H1 (cell line): ENCODE results near the gene EHBP1. TPM values are rescaled to one million over a fixed set of nuclear protein-coding genes. Genes with fewer than 3 reads are reported as not detected.

Experiments
- CTCF ChIA-PET: fragments of 300-600 bp; sonication (Branson Sonifier 250); formaldehyde crosslinking; loops from one replicate; lab custom pipeline; 2021; ENCODE audit not compliant: partially characterized antibody; lab: Charles Lee
- POLR2A ChIA-PET: fragments of 300-600 bp; sonication (Branson Sonifier 250); formaldehyde crosslinking; loops from one replicate; lab custom pipeline; 2021; ENCODE audit warnings: inconsistent platforms; ENCODE audit not compliant: partially characterized antibody; lab: Charles Lee
- DNase-seq, 2 experiments: peaks; one replicate each; pipeline versions ENCODE4 v3.0.0 to v3.0.0-alpha.2; 2010 to 2022; ENCODE audit warnings: low spot score in 2 of 2, low read depth in 1 of 2, mixed read lengths in 1 of 2
- FAIRE-seq: peaks from 2 replicates; lab custom pipeline; 2011; peaks lifted over from hg19 to GRCh38; lab: Jason Lieb, UNC
- H2AFZ ChIP-seq: 2 replicates; pipeline ENCODE4 v1.8.1; 2012; ENCODE audit warnings: low read length, inconsistent platforms
- H2AK5ac ChIP-seq: 2 replicates; pipeline ENCODE4 v1.6.1; 2013; ENCODE audit warnings: low read depth, low read length
- H2BK120ac ChIP-seq: replicated peaks from 2 replicates; pipeline ENCODE3; 2013; ENCODE audit warnings: low read depth, low read length, inconsistent platforms
- H2BK12ac ChIP-seq: 2 replicates; pipeline ENCODE4 v1.6.1; 2013; ENCODE audit warnings: low read depth, low read length
- H2BK15ac ChIP-seq: 2 replicates; pipeline ENCODE4 v1.6.1; 2013; ENCODE audit warnings: low read length
- H2BK20ac ChIP-seq: 2 replicates; pipeline ENCODE4 v1.6.1; 2013; ENCODE audit warnings: low read length
- H2BK5ac ChIP-seq: 2 replicates; pipeline ENCODE4 v1.6.1; 2013; ENCODE audit warnings: low read depth, low read length
- H3K14ac ChIP-seq: 2 replicates; pipeline ENCODE4 v1.6.1; 2013; ENCODE audit warnings: inconsistent platforms; ENCODE audit not compliant: insufficient read length
- H3K18ac ChIP-seq: 2 replicates; pipeline ENCODE4 v1.6.1; 2013; ENCODE audit warnings: low read length; ENCODE audit errors: extremely low read depth
- H3K23ac ChIP-seq: 2 replicates; pipeline ENCODE4 v1.6.1; 2013; ENCODE audit warnings: inconsistent platforms; ENCODE audit not compliant: insufficient read length
- H3K23me2 ChIP-seq: 2 replicates; pipeline ENCODE4 v1.6.1; 2013; ENCODE audit warnings: low read depth, low read length
- H3K27ac ChIP-seq: 2 replicates; pipeline ENCODE4 v1.6.1; 2011; ENCODE audit warnings: low read depth, low read length, inconsistent platforms
- H3K27me3 ChIP-seq, 4 experiments: replicated peaks in 1 of 4; 1 replicate in 1 of 4; 2 replicates in 3 of 4; pipeline versions ENCODE4 v1.6.1 to v1.8.1; 2011 to 2013; ENCODE audit warnings: low read length in 3 of 4, mild to moderate bottlenecking in 3 of 4, inconsistent platforms in 2 of 4, mixed read lengths in 2 of 4, moderate library complexity in 1 of 4; ENCODE audit not compliant: control insufficient read depth in 3 of 4, insufficient read depth in 3 of 4; ENCODE audit errors: extremely low read depth in 1 of 4
- H3K36me3 ChIP-seq, 4 experiments: 2 replicates each; pipeline versions ENCODE4 v1.6.1 to v1.8.1; 2011 to 2013; ENCODE audit warnings: mild to moderate bottlenecking in 4 of 4, low read length in 3 of 4, moderate library complexity in 2 of 4, control low read depth in 1 of 4, inconsistent platforms in 1 of 4; ENCODE audit not compliant: insufficient read depth in 4 of 4, control insufficient read depth in 2 of 4
- H3K4ac ChIP-seq: replicated peaks from 2 replicates; pipeline ENCODE3; 2013; ENCODE audit warnings: low read length, low read depth, mixed read lengths, inconsistent platforms; ENCODE audit not compliant: insufficient read length
- H3K4me1 ChIP-seq, 4 experiments: replicated peaks in 1 of 4; 1 replicate in 1 of 4; 2 replicates in 3 of 4; pipeline versions ENCODE4 v1.6.1 to v1.8.1; 2011 to 2013; ENCODE audit warnings: low read length in 3 of 4, inconsistent platforms in 2 of 4, mixed read lengths in 1 of 4; ENCODE audit not compliant: insufficient read depth in 4 of 4, control insufficient read depth in 3 of 4
- H3K4me2 ChIP-seq, 2 experiments: 2 replicates each; pipeline versions ENCODE4 v1.6.1 to v1.8.1; 2011 to 2013; ENCODE audit warnings: low read depth in 2 of 2, low read length in 2 of 2, control low read depth in 1 of 2, inconsistent platforms in 1 of 2, mild to moderate bottlenecking in 1 of 2; ENCODE audit not compliant: insufficient read depth in 1 of 2
- H3K4me3 ChIP-seq, 4 experiments: fragments of 200-600, 300-600 bp in 1 of 4; sonication (generic), shearing (Covaris generic), sonication (Bioruptor Twin) in 1 of 4; 2 replicates each; pipeline versions ENCODE4 v1.5.1 to v1.8.1; 2011 to 2016; ENCODE audit warnings: low read length in 4 of 4, low read depth in 3 of 4, control low read depth in 2 of 4, inconsistent platforms in 2 of 4, mild to moderate bottlenecking in 2 of 4, mixed read lengths in 1 of 4, moderate library complexity in 1 of 4; ENCODE audit not compliant: insufficient read depth in 2 of 4; ENCODE audit errors: extremely low read depth in 1 of 4
- H3K56ac ChIP-seq: replicated peaks from 2 replicates; pipeline ENCODE3; 2013; ENCODE audit warnings: low read depth, mild to moderate bottlenecking, mixed read lengths, low read length, inconsistent platforms; ENCODE audit not compliant: insufficient read length
- H3K79me1 ChIP-seq: 2 replicates; pipeline ENCODE4 v1.6.1; 2013; ENCODE audit warnings: low read depth, low read length, control low read depth
- H3K79me2 ChIP-seq, 2 experiments: 2 replicates each; pipeline versions ENCODE4 v1.6.1 to v1.8.1; 2012 to 2013; ENCODE audit warnings: low read length in 2 of 2, mild to moderate bottlenecking in 2 of 2, inconsistent platforms in 1 of 2; ENCODE audit not compliant: insufficient read depth in 2 of 2, control insufficient read depth in 1 of 2
- H3K9ac ChIP-seq, 4 experiments: replicated peaks in 1 of 4; 1 replicate in 1 of 4; 2 replicates in 3 of 4; pipeline versions ENCODE4 v1.6.1 to v1.8.1; 2011 to 2013; ENCODE audit warnings: low read depth in 3 of 4, low read length in 3 of 4, control low read depth in 2 of 4, mild to moderate bottlenecking in 2 of 4, moderate library complexity in 2 of 4, inconsistent platforms in 1 of 4; ENCODE audit errors: extremely low read depth in 1 of 4
- H3K9me3 ChIP-seq, 2 experiments: 2 replicates each; pipeline versions ENCODE4 v1.6.1 to v1.8.1; 2012 to 2013; ENCODE audit warnings: mild to moderate bottlenecking in 2 of 2, moderate library complexity in 2 of 2, control low read depth in 1 of 2, inconsistent platforms in 1 of 2, low read depth in 1 of 2, low read length in 1 of 2, mixed read lengths in 1 of 2; ENCODE audit not compliant: insufficient read depth in 2 of 2
- H4K20me1 ChIP-seq, 2 experiments: replicated peaks in 1 of 2; 2 replicates each; pipeline versions ENCODE3 to v1.8.1; 2011 to 2013; ENCODE audit warnings: inconsistent platforms in 2 of 2, low read length in 2 of 2, mild to moderate bottlenecking in 1 of 2; ENCODE audit not compliant: insufficient read depth in 2 of 2, control insufficient read depth in 1 of 2
- H4K5ac ChIP-seq: 2 replicates; pipeline ENCODE4 v1.6.1; 2013; ENCODE audit warnings: low read length, low read depth, mixed read lengths, inconsistent platforms; ENCODE audit not compliant: insufficient read length
- H4K8ac ChIP-seq: 2 replicates; pipeline ENCODE4 v1.8.0; 2013; ENCODE audit warnings: mild to moderate bottlenecking, moderate library complexity, low read length, inconsistent platforms; ENCODE audit not compliant: insufficient read depth; ENCODE audit errors: extremely low read depth
- H4K91ac ChIP-seq: replicated peaks from 2 replicates; pipeline ENCODE3; 2013; ENCODE audit warnings: low read length, mixed read lengths, inconsistent platforms; ENCODE audit not compliant: insufficient read length
- ATF3 ChIP-seq: IDR thresholded peaks from 2 replicates; pipeline ENCODE4 v1.6.1; 2011; ENCODE audit warnings: low read depth, mild to moderate bottlenecking, low read length; ENCODE audit not compliant: insufficient read depth
- BCL11A ChIP-seq, 2 experiments: IDR thresholded peaks; one replicate each; pipeline ENCODE4 v1.6.1; 2011; ENCODE audit warnings: low read depth in 2 of 2, low read length in 2 of 2, mild to moderate bottlenecking in 2 of 2
- CHD1 ChIP-seq: IDR thresholded peaks from 2 replicates; pipeline ENCODE4 v1.6.1; 2012; ENCODE audit warnings: low read depth, low read length, improper control_type of control experiment
- E2F6 ChIP-seq: IDR thresholded peaks from 2 replicates; pipeline ENCODE4 v1.6.1; 2012; ENCODE audit warnings: inconsistent platforms
- POLR2A ChIP-seq, 2 experiments: IDR thresholded peaks; 1 replicate in 1 of 2; 2 replicates in 1 of 2; pipeline ENCODE4 v1.6.1; 2011; ENCODE audit warnings: low read depth in 2 of 2, low read length in 2 of 2, mild to moderate bottlenecking in 2 of 2; ENCODE audit errors: control extremely low read depth in 1 of 2
- SIRT6 ChIP-seq: IDR thresholded peaks from one replicate; pipeline ENCODE4 v1.7.1; 2012; ENCODE audit warnings: low read length, inconsistent platforms
- SP2 ChIP-seq: IDR thresholded peaks from 2 replicates; pipeline ENCODE4 v1.6.1; 2012; ENCODE audit warnings: mild to moderate bottlenecking, low read length, inconsistent platforms
- SP4 ChIP-seq: IDR thresholded peaks from 2 replicates; pipeline ENCODE4 v1.6.1; 2012; ENCODE audit warnings: low read length, inconsistent platforms
- SRF ChIP-seq: IDR thresholded peaks from 2 replicates; pipeline ENCODE4 v1.6.1; 2011; ENCODE audit warnings: mild to moderate bottlenecking, low read depth, low read length, moderate library complexity
- SUZ12 ChIP-seq: fragments of 200-600 bp; sonication (generic); IDR thresholded peaks from 2 replicates; pipeline ENCODE4 v1.6.1; 2012; ENCODE audit warnings: mild to moderate bottlenecking, inconsistent platforms, low read length, moderate library complexity, mixed read lengths
- TBP ChIP-seq: IDR thresholded peaks from 2 replicates; pipeline ENCODE4 v1.6.1; 2011; ENCODE audit warnings: low read depth, low read length, improper control_type of control experiment
- ZNF274 ChIP-seq: IDR thresholded peaks from 2 replicates; pipeline ENCODE4 v1.7.0; 2012; ENCODE audit warnings: low read length, borderline replicate concordance; ENCODE audit errors: extremely low read depth
- WGBS, 2 experiments: shearing (Covaris generic) in 1 of 2; methylation state at CpG; one replicate each; pipeline versions ENCODE4 v1.1.6 to v1.1.7; 2013 to 2015; ENCODE audit warnings: low lambda C conversion rate in 2 of 2, mixed read lengths in 2 of 2, inconsistent platforms in 1 of 2, low coverage in 1 of 2, missing lambda C conversion rate in 1 of 2; ENCODE audit not compliant: insufficient replicate concordance in 2 of 2, insufficient coverage in 1 of 2, insufficient read length in 1 of 2; ENCODE audit errors: extremely low coverage in 1 of 2, missing lambda C conversion rate in 1 of 2; 5-methylcytosine and 5-hydroxymethylcytosine counted together
- polyA plus RNA-seq, 7 experiments: library from polyadenylated mRNA; depleted of rRNA in 3 of 7; stranded (reverse) in 5 of 7; unstranded in 2 of 7; fragments of >200 nt in 5 of 7; fragments of 200-250 nt in 2 of 7; gene quantifications; 1 replicate in 5 of 7; 2 replicates in 1 of 7; 4 replicates in 1 of 7; pipeline versions ENCODE4 v1.2.1 to v1.2.3, GENCODE V29; 2011 to 2013; ENCODE audit warnings: missing spikeins in 2 of 7, mixed read lengths in 2 of 7
- total RNA-seq: library from RNA; stranded (reverse); fragmentation: NEBNext Ultra II Directional; extraction: Animal tissue kit (Norgen Biotek cat#: 25700); gene quantifications from 2 replicates; pipeline ENCODE4 v1.2.1, GENCODE V29; 2021

Gene EHBP1
- total and polyA plus RNA-seq, 2 of the 8 experiments (the other 6 are each of a cell fraction or from before 2014, with no cell fraction given): 12.0 to 64.1 TPM

- Histone ChIP-seq H3K9me3 (no peaks in the 10 kb centered on the region), H3K9ac (no peak overlapping the region), H3K18ac (no peak overlapping the region), H3K27me3 (no peaks in the 10 kb centered on the region), H3K4me3 (no peak overlapping the region), H3K23me2 (no peaks in the 10 kb centered on the region), H3K79me1 (0 out of 2 replicates have a peak, but pooled peaks cover 2% of the 10 kb centered on the region), H2BK12ac (no peak overlapping the region), H2BK5ac (no peak overlapping the region), H3K56ac (no peak overlapping the region), H2BK20ac (no peak overlapping the region), H2AFZ (no peak overlapping the region), H4K8ac (peak overlapping the region; percentile 79; the same call in 1 of the 2 replicates), H3K4me2 (no peak overlapping the region), H3K27ac (0 out of 2 replicates have a peak overlapping the region, but pooled peaks have one; percentile 1), H3K14ac (no peak overlapping the region), H3K4me1 (peaks cover 0 to 5% (median 0%) of the 10 kb centered on the region in 4 experiments; a peak in 1 of 7 replicates), H4K91ac (no peak overlapping the region), H3K36me3 (peaks cover 0 to 10% (median 1%) of the 10 kb centered on the region in 4 experiments; a peak in 2 of 8 replicates), H3K4ac (no peak overlapping the region), H2BK120ac (no peak overlapping the region), H2BK15ac (no peak overlapping the region), H3K79me2 (no peaks in the 10 kb centered on the region), H2AK5ac (no peak overlapping the region), H3K23ac (no peak overlapping the region), H4K20me1 (peaks cover 0 to 2% of the 10 kb centered on the region in 2 experiments), H4K5ac (no peak overlapping the region)
- CTCF ChIA-PET: interaction anchor here (0.9 to 3.3 kb wide), 7 partner anchors 9 to 445 kb away, joined by 3 to 14 read pairs (median 3); no protein-coding TSS in a partner anchor
- no peak for FAIRE-seq
- POLR2A ChIA-PET: no interaction called here
- no peak for DNase-seq
- 91% methylated on average over 6 of the region's 6 CpGs; no CpG with 5 or more reads in 1 of the 2 experiments for WGBS, 2 experiments
- TF ChIP-seq BCL11A (IDR thresholded peaks at IDR 0.05; ENCODE audit: low read depth in 2 of 2, low read length in 2 of 2) (no peak), E2F6 (no peak), SIRT6 (no peak), ATF3 (no peak), SUZ12 (no peak), TBP (no peak), SP4 (no peak), SRF (no peak), SP2 (no peak), CHD1 (no peak), ZNF274 (no peak), POLR2A (IDR thresholded peaks at IDR 0.05; ENCODE audit: control extremely low read depth in 1 of 2, low read depth in 2 of 2, low read length in 2 of 2) (no peak)
Measured at GRCh38 chr2:62856228-62857040, 150.9 kb downstream of the EHBP1 start.
